MM.1S (cell line): ENCODE results near the gene WDR5B.

ENCODE experiments used
- EZH2 ChIP-seq: fragments of 300-600 bp; sonication (generic); optimal IDR thresholded peaks from 2 replicates; pipeline ENCODE3; 2017; ENCODE audit warnings: low read depth, mild to moderate bottlenecking, antibody characterized with exemption, low read length, mixed read lengths
- EZH2phosphoT487 ChIP-seq: fragments of 300-600 bp; sonication (generic); IDR thresholded peaks from 2 replicates; pipeline ENCODE4 v1.6.1; 2018; ENCODE audit warnings: antibody characterized with exemption, low read length
- TF ChIP-seq, protein P1 (sequence below): fragments of 300-600 bp; sonication (generic); IDR thresholded peaks from 2 replicates; pipeline ENCODE4 v1.5.1; 2016; ENCODE audit warnings: antibody characterized with exemption, low read length, mixed read lengths

DNA sequence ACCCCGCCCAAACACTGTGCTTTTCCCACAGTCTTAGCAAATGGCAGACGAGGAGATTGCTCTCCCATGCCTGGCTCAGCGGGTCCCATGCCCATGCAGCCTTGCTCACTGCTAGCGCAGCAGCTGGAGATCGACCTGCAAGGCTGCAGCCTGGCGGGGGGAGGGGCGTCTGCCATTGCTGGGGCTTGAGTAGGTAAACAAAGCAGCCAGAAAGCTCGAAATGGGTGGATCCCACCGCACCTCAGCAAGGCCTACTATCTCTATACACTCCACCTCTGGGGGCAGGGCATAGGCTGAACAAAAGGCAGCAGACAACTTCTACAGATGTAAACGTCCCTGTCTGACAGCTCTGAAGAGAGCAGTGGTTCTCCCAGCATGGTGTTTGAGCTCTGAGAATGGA, 27.2 kb upstream of the WDR5B start:
- TF ChIP-seq, protein P1, sequence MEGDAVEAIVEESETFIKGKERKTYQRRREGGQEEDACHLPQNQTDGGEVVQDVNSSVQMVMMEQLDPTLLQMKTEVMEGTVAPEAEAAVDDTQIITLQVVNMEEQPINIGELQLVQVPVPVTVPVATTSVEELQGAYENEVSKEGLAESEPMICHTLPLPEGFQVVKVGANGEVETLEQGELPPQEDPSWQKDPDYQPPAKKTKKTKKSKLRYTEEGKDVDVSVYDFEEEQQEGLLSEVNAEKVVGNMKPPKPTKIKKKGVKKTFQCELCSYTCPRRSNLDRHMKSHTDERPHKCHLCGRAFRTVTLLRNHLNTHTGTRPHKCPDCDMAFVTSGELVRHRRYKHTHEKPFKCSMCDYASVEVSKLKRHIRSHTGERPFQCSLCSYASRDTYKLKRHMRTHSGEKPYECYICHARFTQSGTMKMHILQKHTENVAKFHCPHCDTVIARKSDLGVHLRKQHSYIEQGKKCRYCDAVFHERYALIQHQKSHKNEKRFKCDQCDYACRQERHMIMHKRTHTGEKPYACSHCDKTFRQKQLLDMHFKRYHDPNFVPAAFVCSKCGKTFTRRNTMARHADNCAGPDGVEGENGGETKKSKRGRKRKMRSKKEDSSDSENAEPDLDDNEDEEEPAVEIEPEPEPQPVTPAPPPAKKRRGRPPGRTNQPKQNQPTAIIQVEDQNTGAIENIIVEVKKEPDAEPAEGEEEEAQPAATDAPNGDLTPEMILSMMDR = no peak
- TF ChIP-seq EZH2 (no peak), EZH2phosphoT487 (no peak)
